SK-N-DZ (cell line): ENCODE data around the gene STAU1.

ENCODE experiments used
- DNase-seq: peaks from one replicate; pipeline ENCODE4 v3.0.0-alpha.2; 2015; ENCODE audit warnings: low spot score

The STAU1 gene

DNA sequence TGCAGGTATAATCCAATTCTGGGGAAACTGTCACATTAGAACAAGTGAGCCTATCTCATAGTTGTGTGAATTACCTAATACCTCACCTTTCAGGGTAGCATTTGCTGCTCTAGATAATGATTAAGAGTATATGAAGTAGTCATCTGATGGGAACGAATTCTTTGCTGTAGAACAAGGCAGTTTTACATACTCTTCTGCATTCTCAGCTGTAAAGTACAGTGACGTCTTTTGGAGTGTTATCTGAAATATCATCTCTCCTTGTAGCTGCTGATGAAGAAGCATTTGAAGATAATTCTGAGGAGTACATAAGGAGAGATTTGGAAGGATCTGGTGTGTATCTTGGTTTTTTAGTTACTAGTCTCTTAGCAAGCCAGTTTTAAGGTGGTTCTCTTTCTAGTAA lies 113.6 kb downstream of the STAU1 start:
- DNase-seq: no peak
